OCI-LY7 (cell line): ENCODE data around the gene FAM107B. TPM values are rescaled to one million over a fixed set of nuclear protein-coding genes. Genes with fewer than 3 reads are reported as not detected.

Source experiments
- BruUV-seq: library from RNA; stranded (reverse); fragments of 400-500 nt; replicated peaks from 2 replicates; lab custom pipeline; 2021; lab: Mats Ljungman, UMichigan
- CTCF ChIA-PET: fragments of 300-600 bp; sonication (Branson Sonifier 250); formaldehyde crosslinking; loops from one replicate; lab custom pipeline; 2022; ENCODE audit warnings: antibody characterized with exemption; ENCODE audit not compliant: unreplicated experiment; lab: Charles Lee
- POLR2A ChIA-PET: fragments of 300-600 bp; sonication (Branson Sonifier 250); formaldehyde crosslinking; loops from one replicate; lab custom pipeline; 2022; ENCODE audit warnings: antibody characterized with exemption; lab: Charles Lee
- DNase-seq: peaks from one replicate; pipeline ENCODE4 v3.0.0-alpha.2; 2015; ENCODE audit warnings: low spot score
- H2AFZ ChIP-seq: fragments of 200-600 bp; sonication (generic), shearing (Covaris generic); 2 replicates; pipeline ENCODE4 v1.6.1; 2014; ENCODE audit warnings: mild to moderate bottlenecking, antibody characterized with exemption, low read length, moderate library complexity
- H3K27ac ChIP-seq: fragments of 200-600 bp; sonication (generic); 2 replicates; pipeline ENCODE4 v1.5.1; 2014; ENCODE audit warnings: mixed run types, low read depth, mild to moderate bottlenecking, moderate library complexity, low read length, inconsistent platforms; ENCODE audit not compliant: poor library complexity, severe bottlenecking
- H3K36me3 ChIP-seq: fragments of 200-600 bp; sonication (generic); 2 replicates; pipeline ENCODE4 v1.6.1; 2014; ENCODE audit warnings: mild to moderate bottlenecking, antibody characterized with exemption, low read length, moderate library complexity, mixed read lengths; ENCODE audit not compliant: insufficient read depth
- H3K4me1 ChIP-seq: fragments of 200-600 bp; sonication (generic); 2 replicates; pipeline ENCODE4 v1.5.1; 2014; ENCODE audit warnings: mild to moderate bottlenecking, low read length; ENCODE audit not compliant: insufficient read depth, poor library complexity, severe bottlenecking
- H3K4me2 ChIP-seq: fragments of 200-600 bp; sonication (generic); 2 replicates; pipeline ENCODE4 v1.6.1; 2014; ENCODE audit warnings: mild to moderate bottlenecking, low read length
- H3K4me3 ChIP-seq: fragments of 200-600 bp; sonication (generic); 2 replicates; pipeline ENCODE4 v1.5.1; 2014; ENCODE audit warnings: mild to moderate bottlenecking, low read depth, low read length; ENCODE audit not compliant: poor library complexity, severe bottlenecking
- H3K79me2 ChIP-seq: fragments of 200-600 bp; sonication (generic); 2 replicates; pipeline ENCODE4 v1.6.1; 2016; ENCODE audit warnings: low read depth, mild to moderate bottlenecking, low read length, moderate library complexity, mixed read lengths; ENCODE audit not compliant: insufficient read depth
- H3K9me2 ChIP-seq: fragments of 200-600 bp; sonication (generic); 2 replicates; pipeline ENCODE4 v1.6.1; 2016; ENCODE audit warnings: mild to moderate bottlenecking, low read length, mixed read lengths; ENCODE audit not compliant: insufficient read depth
- H3K9me3 ChIP-seq: fragments of 200-600 bp; sonication (generic); 2 replicates; pipeline ENCODE4 v1.6.1; 2014; ENCODE audit warnings: mild to moderate bottlenecking, mixed run types, low read length, mixed read lengths
- H4K20me1 ChIP-seq: fragments of 200-600 bp; sonication (generic); 2 replicates; pipeline ENCODE4 v1.6.1; 2014; ENCODE audit warnings: mild to moderate bottlenecking, antibody characterized with exemption, low read length, moderate library complexity, mixed read lengths; ENCODE audit not compliant: insufficient read depth
- EZH2phosphoT487 ChIP-seq: fragments of 200-600 bp; sonication (generic); IDR thresholded peaks from 2 replicates; pipeline ENCODE4 v1.6.1; 2018; ENCODE audit warnings: low read depth, borderline replicate concordance, mild to moderate bottlenecking, mixed run types, antibody characterized with exemption, low read length, moderate library complexity, mixed read lengths
- intact Hi-C: fragments of 100-400 bp; cut with micrococcal nuclease; formaldehyde crosslinking; loops from one replicate; pipeline ENCODE4 v1.10.0; 2022; ENCODE audit not compliant: unreplicated experiment
- total RNA-seq, 2 experiments: library from RNA; depleted of rRNA in 1 of 2; stranded (reverse); fragments of >200 nt in 1 of 2; shearing (Covaris generic) in 1 of 2; gene quantifications; 2 replicates each; pipeline ENCODE4 v1.2.3, GENCODE V29; 2014 to 2022
- TF ChIP-seq, protein P1 (sequence below): fragments of 200-600 bp; sonication (generic); conservative IDR thresholded peaks from 2 replicates; pipeline ENCODE4 v1.5.1; 2014; ENCODE audit warnings: mild to moderate bottlenecking, antibody characterized with exemption, low read length, moderate library complexity, mixed read lengths

The FAM107B gene
- total RNA-seq, 2 experiments from 2014 or later: 114 to 398 TPM

DNA sequence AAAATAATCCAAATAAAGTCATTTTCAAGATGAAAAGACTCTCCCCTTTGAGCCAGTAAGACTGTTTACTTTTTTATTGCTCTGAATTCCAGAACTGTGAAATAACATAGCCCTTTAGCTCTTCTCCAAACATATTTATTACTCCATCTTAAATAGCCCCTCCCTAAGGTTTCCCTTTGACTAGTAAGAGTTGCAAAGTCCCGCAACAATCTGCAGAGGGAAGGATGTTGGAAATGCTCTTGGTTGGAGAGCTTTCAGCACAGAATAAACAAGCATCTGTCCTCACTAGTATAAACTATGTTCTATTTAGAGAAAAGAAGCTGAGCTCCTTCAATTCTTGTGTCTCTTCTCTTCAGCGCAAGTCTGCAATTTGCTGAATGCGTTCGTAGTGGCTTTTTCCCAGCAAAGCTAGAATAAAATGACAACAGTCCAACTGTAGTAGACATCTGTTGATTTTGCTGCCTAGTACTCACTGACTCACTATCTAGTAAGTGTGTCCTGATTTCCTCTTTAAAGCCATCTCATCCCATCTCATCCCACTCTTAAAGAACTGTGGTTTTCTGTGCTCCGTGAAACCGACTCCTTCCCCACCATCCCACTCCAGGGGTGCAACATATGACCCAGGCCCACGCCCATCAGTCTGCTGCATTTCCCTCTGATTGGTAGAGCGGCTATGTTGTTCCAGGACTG is 104.0 kb downstream of the FAM107B start:
- no peak overlapping the region for H3K4me2 ChIP-seq
- ChIA-PET POLR2A (no interaction called here), CTCF (no interaction called here)

DNA sequence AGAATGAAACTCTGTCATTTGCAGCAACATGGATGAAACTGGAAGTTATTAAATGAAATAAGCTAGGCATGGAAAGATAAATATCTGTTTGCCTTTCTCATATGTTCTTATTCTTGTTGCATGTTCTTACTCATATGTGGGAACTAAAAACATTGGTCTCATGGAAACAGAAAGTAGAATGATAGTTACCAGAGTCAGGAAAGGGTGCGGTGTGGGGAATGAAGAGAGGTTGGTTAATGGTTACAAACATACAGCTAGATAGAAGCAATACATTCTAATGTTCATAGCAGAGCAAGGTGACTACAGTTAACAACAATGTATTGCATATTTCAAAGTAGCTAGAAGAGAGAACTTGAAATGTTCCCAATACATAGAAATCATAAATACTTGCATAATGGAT is 105.1 kb downstream of the FAM107B start:
- no peak for TF ChIP-seq EZH2phosphoT487
- TF ChIP-seq, protein P1, sequence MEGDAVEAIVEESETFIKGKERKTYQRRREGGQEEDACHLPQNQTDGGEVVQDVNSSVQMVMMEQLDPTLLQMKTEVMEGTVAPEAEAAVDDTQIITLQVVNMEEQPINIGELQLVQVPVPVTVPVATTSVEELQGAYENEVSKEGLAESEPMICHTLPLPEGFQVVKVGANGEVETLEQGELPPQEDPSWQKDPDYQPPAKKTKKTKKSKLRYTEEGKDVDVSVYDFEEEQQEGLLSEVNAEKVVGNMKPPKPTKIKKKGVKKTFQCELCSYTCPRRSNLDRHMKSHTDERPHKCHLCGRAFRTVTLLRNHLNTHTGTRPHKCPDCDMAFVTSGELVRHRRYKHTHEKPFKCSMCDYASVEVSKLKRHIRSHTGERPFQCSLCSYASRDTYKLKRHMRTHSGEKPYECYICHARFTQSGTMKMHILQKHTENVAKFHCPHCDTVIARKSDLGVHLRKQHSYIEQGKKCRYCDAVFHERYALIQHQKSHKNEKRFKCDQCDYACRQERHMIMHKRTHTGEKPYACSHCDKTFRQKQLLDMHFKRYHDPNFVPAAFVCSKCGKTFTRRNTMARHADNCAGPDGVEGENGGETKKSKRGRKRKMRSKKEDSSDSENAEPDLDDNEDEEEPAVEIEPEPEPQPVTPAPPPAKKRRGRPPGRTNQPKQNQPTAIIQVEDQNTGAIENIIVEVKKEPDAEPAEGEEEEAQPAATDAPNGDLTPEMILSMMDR: no peak
- H3K36me3 ChIP-seq: peaks cover 3% of the 10 kb centered on the region; the same call in 1 of the 2 replicates
- no peaks in the 10 kb centered on the region for H3K79me2 ChIP-seq
- ChIA-PET CTCF (no interaction called here), POLR2A (interaction anchor here (0.8 to 1.1 kb wide), 2 partner anchors 14 to 26 kb away, joined by 3 to 4 read pairs; no protein-coding TSS in a partner anchor)
- H3K4me3 ChIP-seq: no peak overlapping the region
- H2AFZ ChIP-seq: no peak overlapping the region
- no peaks in the 10 kb centered on the region for H4K20me1 ChIP-seq
- H3K4me1 ChIP-seq: peaks cover 22% of the 10 kb centered on the region
- no peak overlapping the region for H3K4me2 ChIP-seq
- DNase-seq: no peak
- no peak overlapping the region for H3K27ac ChIP-seq
- H3K9me3 ChIP-seq: peaks cover 28% of the 10 kb centered on the region; the same call in 1 of the 2 replicates
- intact Hi-C loops: no loop called here
- BruUV-seq: no TSS peak
- H3K9me2 ChIP-seq: no peaks in the 10 kb centered on the region

More for the DNA sequence above, 104.0 kb downstream of the FAM107B start:
- H3K79me2 ChIP-seq: no peaks in the 10 kb centered on the region
- peaks cover 28% of the 10 kb centered on the region for H3K4me1 ChIP-seq
- DNase-seq: no peak
- peaks cover 3% of the 10 kb centered on the region; the same call in 1 of the 2 replicates for H3K36me3 ChIP-seq
- TF ChIP-seq, protein P1: no peak
- no peak for TF ChIP-seq EZH2phosphoT487
- BruUV-seq: no TSS peak
- H3K9me3 ChIP-seq: peaks cover 17% of the 10 kb centered on the region; the same call in 1 of the 2 replicates
- intact Hi-C loops: no loop called here
- no peak overlapping the region for H3K4me3 ChIP-seq
- no peak overlapping the region for H3K27ac ChIP-seq
- no peaks in the 10 kb centered on the region for H3K9me2 ChIP-seq
- no peaks in the 10 kb centered on the region for H4K20me1 ChIP-seq
- no peak overlapping the region for H2AFZ ChIP-seq

DNA sequence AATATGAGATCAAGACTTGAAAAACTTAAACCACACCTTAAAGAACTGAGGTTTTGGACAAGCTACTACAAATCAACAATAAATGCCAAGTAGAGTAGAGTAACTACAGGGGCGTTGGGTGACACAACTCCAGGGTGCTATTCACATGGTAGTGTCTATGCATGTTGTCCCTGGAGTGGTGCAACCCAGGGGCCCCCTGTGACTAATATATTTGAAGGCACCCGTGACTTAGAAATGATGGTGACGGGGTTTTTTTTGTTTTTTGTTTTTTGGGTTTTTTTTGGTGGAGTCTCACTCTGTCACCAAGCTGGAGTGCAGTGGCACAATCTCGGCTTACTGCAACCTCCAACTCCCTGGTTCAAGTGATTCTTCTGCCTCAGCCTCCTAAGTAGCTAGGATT is 106.9 kb downstream of the FAM107B start:
- no peaks in the 10 kb centered on the region for H3K79me2 ChIP-seq
- no peaks in the 10 kb centered on the region for H3K9me2 ChIP-seq
- no peak for DNase-seq
- H4K20me1 ChIP-seq: no peaks in the 10 kb centered on the region
- intact Hi-C loops: no loop called here
- no peak overlapping the region for H3K4me3 ChIP-seq
- ChIA-PET CTCF (no interaction called here), POLR2A (interaction anchor here (0.8 kb wide), 1 partner anchor 16 kb away, joined by 3 read pairs; no protein-coding TSS in a partner anchor)
- H3K4me1 ChIP-seq: peaks cover 4% of the 10 kb centered on the region
- no peak overlapping the region for H2AFZ ChIP-seq
- H3K9me3 ChIP-seq: peaks cover 28% of the 10 kb centered on the region; the same call in 1 of the 2 replicates
- no peak for TF ChIP-seq EZH2phosphoT487
- TF ChIP-seq, protein P1: no peak
- no TSS peak for BruUV-seq
- no peak overlapping the region for H3K4me2 ChIP-seq
- no peak overlapping the region for H3K27ac ChIP-seq
- H3K36me3 ChIP-seq: peaks cover 6% of the 10 kb centered on the region; the same call in 1 of the 2 replicates
